ENCODE data around the gene SLX4IP. TPM values are rescaled to one million over a fixed set of nuclear protein-coding genes. Genes with fewer than 3 reads are reported as not detected.
A peak's percentile ranks its signal among the peaks of the same experiment; 100 is the strongest.

SLX4IP gene
- total RNA-seq, 1 experiment from 2014 or later, result 6.4 TPM

DNA sequence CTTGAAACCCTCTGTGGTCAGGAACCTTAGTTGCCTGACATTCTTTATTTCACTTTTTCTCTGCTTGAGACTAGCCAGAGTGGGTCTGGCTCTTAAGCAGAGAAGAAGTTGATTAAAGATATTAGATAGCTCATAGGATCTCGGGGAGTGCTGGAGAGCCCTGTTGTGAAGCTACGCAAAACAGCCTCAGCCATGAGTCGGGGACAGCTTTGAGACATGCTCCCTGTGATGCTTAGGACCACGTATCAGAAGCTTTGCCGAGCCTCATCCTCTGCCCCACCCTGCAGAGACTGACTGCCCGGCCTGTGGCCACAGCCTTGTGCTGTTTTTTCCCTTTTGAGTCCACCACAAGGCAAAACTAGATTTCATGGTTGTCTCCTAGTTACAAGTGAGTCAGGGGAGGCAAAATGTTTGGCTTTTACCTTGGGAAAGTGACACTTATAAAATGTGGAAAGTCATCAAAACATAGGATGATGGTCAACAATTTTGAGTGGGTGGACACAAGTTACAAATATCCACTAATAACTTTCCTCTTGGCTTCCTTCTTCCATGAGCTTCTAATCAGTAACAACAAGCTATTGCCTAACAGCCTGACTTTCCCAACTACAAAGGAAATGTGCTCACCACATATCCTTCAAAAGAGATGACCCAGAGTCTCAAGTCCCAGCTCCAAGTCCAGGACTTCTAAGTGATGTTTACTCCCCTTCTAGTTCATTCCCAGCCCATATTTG is 130.3 kb downstream of the SLX4IP start:
- DNase-seq (peak; percentile 57), ATAC-seq (no peak)
- Histone ChIP-seq H2AFZ (ENCODE audit: low read length) (no peak overlapping the region), H3K4me3 (ENCODE audit: low read length) (no peak overlapping the region), H4K20me1 (ENCODE audit: low read length) (no peaks in the 10 kb centered on the region), H3K4me1 (ENCODE audit: insufficient read depth, low read length) (peaks cover 32% of the 10 kb centered on the region), H3K36me3 (ENCODE audit: low read depth, low read length) (peaks cover 13% of the 10 kb centered on the region; the same call in 1 of the 2 replicates), H3F3A (ENCODE audit: low read length, unreplicated experiment) (no peaks in the 10 kb centered on the region), H3K4me2 (ENCODE audit: low read length) (peak overlapping the region; percentile 30; the same call in 1 of the 2 replicates), H3K9ac (ENCODE audit: low read length) (peak overlapping the region; percentile 70), H3K27ac (ENCODE audit: low read length) (peak overlapping the region; percentile 93), H3K9me2 (replicated peaks; ENCODE audit: low read length) (no peaks in the 10 kb centered on the region), H3K79me2 (ENCODE audit: low read length) (no peaks in the 10 kb centered on the region), H3K27me3 (ENCODE audit: low read length) (no peaks in the 10 kb centered on the region), H3K9me3 (ENCODE audit: low read length) (no peaks in the 10 kb centered on the region)
- TF ChIP-seq, protein P1, sequence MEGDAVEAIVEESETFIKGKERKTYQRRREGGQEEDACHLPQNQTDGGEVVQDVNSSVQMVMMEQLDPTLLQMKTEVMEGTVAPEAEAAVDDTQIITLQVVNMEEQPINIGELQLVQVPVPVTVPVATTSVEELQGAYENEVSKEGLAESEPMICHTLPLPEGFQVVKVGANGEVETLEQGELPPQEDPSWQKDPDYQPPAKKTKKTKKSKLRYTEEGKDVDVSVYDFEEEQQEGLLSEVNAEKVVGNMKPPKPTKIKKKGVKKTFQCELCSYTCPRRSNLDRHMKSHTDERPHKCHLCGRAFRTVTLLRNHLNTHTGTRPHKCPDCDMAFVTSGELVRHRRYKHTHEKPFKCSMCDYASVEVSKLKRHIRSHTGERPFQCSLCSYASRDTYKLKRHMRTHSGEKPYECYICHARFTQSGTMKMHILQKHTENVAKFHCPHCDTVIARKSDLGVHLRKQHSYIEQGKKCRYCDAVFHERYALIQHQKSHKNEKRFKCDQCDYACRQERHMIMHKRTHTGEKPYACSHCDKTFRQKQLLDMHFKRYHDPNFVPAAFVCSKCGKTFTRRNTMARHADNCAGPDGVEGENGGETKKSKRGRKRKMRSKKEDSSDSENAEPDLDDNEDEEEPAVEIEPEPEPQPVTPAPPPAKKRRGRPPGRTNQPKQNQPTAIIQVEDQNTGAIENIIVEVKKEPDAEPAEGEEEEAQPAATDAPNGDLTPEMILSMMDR (conservative IDR thresholded peaks at IDR 0.05; ENCODE audit: low read depth, low read length), result no peak
- TF ChIP-seq EZH2phosphoT487 (IDR thresholded peaks at IDR 0.05; ENCODE audit: borderline replicate concordance, low read length), result no peak
- no peak for TF ChIP-seq EZH2 (IDR thresholded peaks at IDR 0.05; ENCODE audit: low read length, unreplicated experiment)
- ChIA-PET CTCF (no interaction called here), POLR2A (ENCODE audit: unreplicated experiment) (interaction anchor here (0.5 to 0.6 kb wide), 2 partner anchors 200 to 458 kb away, joined by 4 read pairs; no protein-coding TSS in a partner anchor)
- BruUV-seq (replicated peaks), result no TSS peak
- intact Hi-C loops (cut with micrococcal nuclease), result no loop called here

DNA sequence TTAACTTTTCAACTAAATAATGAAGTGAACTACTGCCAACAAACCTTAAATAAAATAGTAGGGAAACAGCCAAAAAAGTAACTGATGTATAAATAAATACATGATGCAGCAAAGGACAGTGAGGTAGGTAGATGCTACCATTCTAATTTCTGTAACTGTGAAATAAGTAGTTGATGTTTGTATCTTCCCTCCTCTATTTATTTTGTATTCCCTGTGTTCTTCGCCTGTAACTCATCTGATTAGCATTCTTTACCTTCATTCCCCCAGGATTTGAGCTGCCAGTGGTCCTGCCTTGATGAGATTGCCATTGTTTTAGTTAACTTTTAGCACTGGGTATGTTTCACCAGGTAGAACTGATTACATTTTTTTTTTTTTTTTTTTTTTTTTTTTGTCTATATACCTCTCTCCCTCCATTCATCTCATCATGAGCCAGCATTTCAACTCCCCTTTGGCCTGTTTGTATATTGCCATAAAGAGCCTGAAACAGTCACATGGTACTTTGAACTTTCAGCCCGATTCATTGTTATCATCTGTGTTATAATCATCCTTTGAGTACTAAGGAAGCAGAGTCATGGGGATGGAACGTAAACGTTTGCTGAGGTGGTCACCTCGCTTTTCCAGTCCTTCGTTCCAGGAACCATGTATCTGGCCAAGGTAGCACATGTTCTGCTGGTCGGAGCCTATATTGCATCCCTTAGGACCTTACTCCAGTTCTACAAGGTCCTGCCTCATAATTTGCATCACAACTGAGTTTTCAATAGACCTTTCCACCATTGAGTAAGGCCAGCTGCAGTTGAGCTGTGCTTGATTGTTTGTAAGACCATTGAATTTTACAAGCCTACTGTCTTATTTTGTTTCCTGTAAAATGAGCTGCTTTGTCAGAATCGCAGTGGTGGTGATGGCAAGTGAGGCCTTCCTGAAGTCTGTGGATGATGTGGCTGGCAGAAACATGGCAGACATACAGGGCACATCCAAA is 131.1 kb downstream of the SLX4IP start:
- Histone ChIP-seq H3K27ac (ENCODE audit: low read length) (peak overlapping the region; percentile 93), H3F3A (ENCODE audit: low read length, unreplicated experiment) (no peaks in the 10 kb centered on the region), H3K36me3 (ENCODE audit: low read depth, low read length) (peaks cover 13% of the 10 kb centered on the region; the same call in 1 of the 2 replicates), H3K9me3 (ENCODE audit: low read length) (no peaks in the 10 kb centered on the region), H2AFZ (ENCODE audit: low read length) (no peak overlapping the region), H3K4me1 (ENCODE audit: insufficient read depth, low read length) (peaks cover 24% of the 10 kb centered on the region), H3K79me2 (ENCODE audit: low read length) (no peaks in the 10 kb centered on the region), H3K4me3 (ENCODE audit: low read length) (no peak overlapping the region), H3K9me2 (replicated peaks; ENCODE audit: low read length) (no peaks in the 10 kb centered on the region), H4K20me1 (ENCODE audit: low read length) (no peaks in the 10 kb centered on the region), H3K9ac (ENCODE audit: low read length) (peak overlapping the region; percentile 70), H3K4me2 (ENCODE audit: low read length) (peak overlapping the region; percentile 30; the same call in 1 of the 2 replicates), H3K27me3 (ENCODE audit: low read length) (no peaks in the 10 kb centered on the region)
- peak; percentile 90 for DNase-seq
- CTCF ChIA-PET, result no interaction called here
- peak; percentile 84 for ATAC-seq
- no TSS peak for BruUV-seq (replicated peaks)
- intact Hi-C loops (cut with micrococcal nuclease), result no loop called here
- TF ChIP-seq EZH2 (IDR thresholded peaks at IDR 0.05; ENCODE audit: low read length, unreplicated experiment) (no peak), EZH2phosphoT487 (IDR thresholded peaks at IDR 0.05; ENCODE audit: borderline replicate concordance, low read length) (no peak)
- TF ChIP-seq, protein P1 (conservative IDR thresholded peaks at IDR 0.05; ENCODE audit: low read depth, low read length), result no peak
- POLR2A ChIA-PET (ENCODE audit: unreplicated experiment), result interaction anchor here (0.7 kb wide), 1 partner anchor 27 kb away, joined by 5 read pairs; no protein-coding TSS in a partner anchor

Data from PC-3 (cell line).